Ishikawa (cell line): ENCODE results near the gene CAMTA1.

Experiments
- CEBPB ChIP-seq: IDR thresholded peaks from 2 replicates; pipeline ENCODE4 v1.6.1; 2012
- CREB1 ChIP-seq: IDR thresholded peaks from 2 replicates; pipeline ENCODE4 v1.6.1; 2012; ENCODE audit warnings: low read depth
- EGR1 ChIP-seq: IDR thresholded peaks from 2 replicates; pipeline ENCODE4 v1.6.1; 2012
- EP300 ChIP-seq: IDR thresholded peaks from 2 replicates; pipeline ENCODE4 v1.6.1; 2012; ENCODE audit warnings: borderline replicate concordance
- FOXM1 ChIP-seq: IDR thresholded peaks from 2 replicates; pipeline ENCODE4 v1.6.1; 2012; ENCODE audit warnings: low read depth, borderline replicate concordance
- MAX ChIP-seq: IDR thresholded peaks from 2 replicates; pipeline ENCODE4 v1.6.1; 2012
- NFIC ChIP-seq: IDR thresholded peaks from 2 replicates; pipeline ENCODE4 v1.6.1; 2012
- RAD21 ChIP-seq: IDR thresholded peaks from 2 replicates; pipeline ENCODE4 v1.6.1; 2012; ENCODE audit warnings: low read depth
- REST ChIP-seq: IDR thresholded peaks from 2 replicates; pipeline ENCODE4 v1.6.1; 2012; ENCODE audit warnings: low read depth, mild to moderate bottlenecking
- TAF1 ChIP-seq: IDR thresholded peaks from 2 replicates; pipeline ENCODE4 v1.6.1; 2012; ENCODE audit warnings: low read depth, mild to moderate bottlenecking
- TCF12 ChIP-seq: IDR thresholded peaks from 2 replicates; pipeline ENCODE4 v1.6.1; 2012; ENCODE audit warnings: low read depth
- TEAD4 ChIP-seq: IDR thresholded peaks from 2 replicates; pipeline ENCODE4 v1.6.1; 2012
- USF1 ChIP-seq: IDR thresholded peaks from 2 replicates; pipeline ENCODE4 v1.6.1; 2012
- YY1 ChIP-seq: IDR thresholded peaks from 2 replicates; pipeline ENCODE4 v1.6.1; 2012; ENCODE audit warnings: low read depth
- ZBTB7A ChIP-seq: IDR thresholded peaks from 2 replicates; pipeline ENCODE4 v1.6.1; 2012; ENCODE audit warnings: low read depth

Gene CAMTA1

GRCh38 chr1:7561936-7562728 lies 776.9 kb downstream of the CAMTA1 start:
- no peak for TF ChIP-seq RAD21
- TF ChIP-seq EP300: no peak
- no peak for TF ChIP-seq REST
- no peak for TF ChIP-seq EGR1
- TF ChIP-seq CEBPB: no peak
- no peak for TF ChIP-seq TCF12
- no peak for TF ChIP-seq FOXM1
- TF ChIP-seq MAX: no peak
- no peak for TF ChIP-seq NFIC
- no peak for TF ChIP-seq CREB1
- no peak for TF ChIP-seq TAF1
- no peak for TF ChIP-seq ZBTB7A
- TF ChIP-seq TEAD4: no peak
- no peak for TF ChIP-seq YY1
- no peak for TF ChIP-seq USF1

- TF ChIP-seq TCF12 (no peak), ZBTB7A (no peak), CEBPB (no peak), REST (no peak), YY1 (no peak), EP300 (no peak), RAD21 (no peak), MAX (no peak), TAF1 (no peak), USF1 (no peak), TEAD4 (no peak), FOXM1 (no peak), EGR1 (no peak)
Measured at GRCh38 chr1:7562729-7563605, 777.7 kb downstream of the CAMTA1 start.

- no peak for TF ChIP-seq MAX
- TF ChIP-seq USF1: no peak
- no peak for TF ChIP-seq TAF1
- TF ChIP-seq TEAD4: no peak
- TF ChIP-seq RAD21: no peak
- TF ChIP-seq FOXM1: no peak
- no peak for TF ChIP-seq YY1
- no peak for TF ChIP-seq CREB1
Measured at GRCh38 chr1:7564137-7564536, 778.9 kb downstream of the CAMTA1 start.

- TF ChIP-seq TAF1 (no peak), MAX (no peak)
Measured at GRCh38 chr1:7565099-7565750, 780.0 kb downstream of the CAMTA1 start.
